IMR-90 (cell line): ENCODE measurements around the gene NHSL2. TPM values are rescaled to one million over a fixed set of nuclear protein-coding genes. Genes with fewer than 3 reads are reported as not detected.

Experiments
- ATAC-seq: fragments of 200-7000 bp; cut with Tn5 transposase; 2 replicates; pipeline ENCODE4 v1.9.1; 2020; ENCODE audit warnings: low read depth, mild to moderate bottlenecking, moderate library complexity
- BruUV-seq: library from RNA; stranded (reverse); fragments of 400-500 nt; replicated peaks from 2 replicates; lab custom pipeline; 2021; lab: Mats Ljungman, UMichigan
- CTCF ChIA-PET: fragments of 300-600 bp; formaldehyde crosslinking; extraction: SDS; loops from one replicate; lab custom pipeline; 2021; ENCODE audit warnings: antibody characterized with exemption; lab: Yijun Ruan, JAX
- POLR2A ChIA-PET: fragments of 300-600 bp; sonication (Branson Sonifier 250); formaldehyde crosslinking; loops from one replicate; lab custom pipeline; 2022; ENCODE audit warnings: antibody characterized with exemption; ENCODE audit not compliant: unreplicated experiment; lab: Charles Lee
- DNase-seq: peaks from one replicate; pipeline ENCODE4 v3.0.0; 2013
- H2AFZ ChIP-seq: replicated peaks from 2 replicates; pipeline ENCODE3; 2013; ENCODE audit warnings: low read length, mild to moderate bottlenecking; ENCODE audit not compliant: poor library complexity
- H2AK5ac ChIP-seq: 2 replicates; pipeline ENCODE4 v1.6.1; 2013; ENCODE audit warnings: low read depth, low read length, inconsistent platforms
- H2AK9ac ChIP-seq: replicated peaks from 2 replicates; pipeline ENCODE3; 2013; ENCODE audit warnings: mild to moderate bottlenecking, low read depth, low read length, moderate library complexity; ENCODE audit not compliant: poor library complexity
- H2BK120ac ChIP-seq: 2 replicates; pipeline ENCODE4 v1.6.1; 2013; ENCODE audit warnings: low read depth, low read length, inconsistent platforms
- H2BK15ac ChIP-seq: 3 replicates; pipeline ENCODE4 v1.6.1; 2013; ENCODE audit warnings: low read depth, low read length, inconsistent platforms
- H2BK20ac ChIP-seq: 2 replicates; pipeline ENCODE4 v1.6.1; 2013; ENCODE audit warnings: low read depth, mild to moderate bottlenecking, inconsistent platforms, low read length, moderate library complexity
- H2BK5ac ChIP-seq: 2 replicates; pipeline ENCODE4 v1.6.1; 2013; ENCODE audit warnings: mild to moderate bottlenecking, low read depth, low read length, inconsistent platforms; ENCODE audit not compliant: poor library complexity, severe bottlenecking
- H3K14ac ChIP-seq: replicated peaks from 2 replicates; pipeline ENCODE4 v1.6.1; 2013; ENCODE audit warnings: low read depth, low read length, inconsistent platforms
- H3K18ac ChIP-seq: 2 replicates; pipeline ENCODE4 v1.6.1; 2013; ENCODE audit warnings: low read depth, low read length, control low read depth
- H3K23ac ChIP-seq: 2 replicates; pipeline ENCODE4 v1.6.1; 2013; ENCODE audit warnings: low read depth, low read length, inconsistent platforms
- H3K27ac ChIP-seq: 2 replicates; pipeline ENCODE4 v1.5.1; 2013; ENCODE audit warnings: mild to moderate bottlenecking, control low read depth, low read length; ENCODE audit not compliant: insufficient read depth
- H3K27me3 ChIP-seq: 2 replicates; pipeline ENCODE4 v1.6.1; 2013; ENCODE audit warnings: low read length; ENCODE audit not compliant: control insufficient read depth, insufficient read depth
- H3K36me3 ChIP-seq: 2 replicates; pipeline ENCODE4 v1.6.1; 2013; ENCODE audit warnings: low read length, mixed read lengths; ENCODE audit not compliant: control insufficient read depth, insufficient read depth
- H3K4ac ChIP-seq: 2 replicates; pipeline ENCODE4 v1.6.1; 2013; ENCODE audit warnings: low read depth, low read length, inconsistent platforms
- H3K4me1 ChIP-seq: 2 replicates; pipeline ENCODE4 v1.6.1; 2013; ENCODE audit warnings: low read length, mixed read lengths; ENCODE audit not compliant: control insufficient read depth, insufficient read depth
- H3K4me2 ChIP-seq: 2 replicates; pipeline ENCODE4 v1.6.1; 2013; ENCODE audit warnings: low read depth, mild to moderate bottlenecking, control low read depth, low read length, moderate library complexity
- H3K4me3 ChIP-seq: 2 replicates; pipeline ENCODE4 v1.5.1; 2013; ENCODE audit warnings: low read depth, mild to moderate bottlenecking, control low read depth, low read length, moderate library complexity; ENCODE audit not compliant: insufficient read depth
- H3K56ac ChIP-seq: 2 replicates; pipeline ENCODE4 v1.6.1; 2013; ENCODE audit warnings: low read length, inconsistent platforms; ENCODE audit not compliant: insufficient read depth; ENCODE audit errors: extremely low read depth
- H3K79me1 ChIP-seq, 2 experiments: 2 replicates each; pipeline ENCODE4 v1.6.1; 2013; ENCODE audit warnings: low read length in 2 of 2, inconsistent platforms in 1 of 2, low read depth in 1 of 2
- H3K9ac ChIP-seq: 2 replicates; pipeline ENCODE4 v1.6.1; 2013; ENCODE audit warnings: low read depth, low read length, control low read depth
- H3K9me1 ChIP-seq: 2 replicates; pipeline ENCODE4 v1.6.1; 2013; ENCODE audit warnings: low read length, inconsistent platforms; ENCODE audit not compliant: insufficient read depth
- H3K9me3 ChIP-seq: 2 replicates; pipeline ENCODE4 v1.6.1; 2013; ENCODE audit warnings: low read length; ENCODE audit not compliant: control insufficient read depth, insufficient read depth
- H4K20me1 ChIP-seq: 2 replicates; pipeline ENCODE4 v1.6.1; 2013; ENCODE audit warnings: low read length, inconsistent platforms; ENCODE audit not compliant: insufficient read depth
- H4K5ac ChIP-seq: 2 replicates; pipeline ENCODE4 v1.6.1; 2013; ENCODE audit warnings: mild to moderate bottlenecking, low read depth, low read length, control low read depth
- H4K8ac ChIP-seq, 2 experiments: 2 replicates each; pipeline ENCODE4 v1.6.1; 2013; ENCODE audit warnings: low read depth in 2 of 2, low read length in 2 of 2, control low read depth in 1 of 2, inconsistent platforms in 1 of 2
- H4K91ac ChIP-seq: 2 replicates; pipeline ENCODE4 v1.6.1; 2013; ENCODE audit warnings: low read depth, low read length, inconsistent platforms; ENCODE audit not compliant: insufficient read depth
- BHLHE40 ChIP-seq: fragments of 150-350 bp; IDR thresholded peaks from 2 replicates; pipeline ENCODE4 v1.6.1; 2016; ENCODE audit warnings: mild to moderate bottlenecking, low read depth, low read length
- CEBPB ChIP-seq: IDR thresholded peaks from 2 replicates; pipeline ENCODE4 v1.6.1; 2012; ENCODE audit warnings: low read depth, low read length, improper control_type of control experiment
- CHD1 ChIP-seq: IDR thresholded peaks from 2 replicates; pipeline ENCODE4 v1.6.1; 2012; ENCODE audit warnings: low read depth, low read length, improper control_type of control experiment
- CTCF ChIP-seq: conservative IDR thresholded peaks from 2 replicates; pipeline ENCODE4 v1.5.1; 2012; ENCODE audit warnings: mild to moderate bottlenecking, low read depth, low read length, improper control_type of control experiment
- ELK1 ChIP-seq: fragments of 150-350 bp; IDR thresholded peaks from 2 replicates; pipeline ENCODE4 v1.6.1; 2016; ENCODE audit warnings: low read depth, mild to moderate bottlenecking, low read length, moderate library complexity, borderline replicate concordance
- FOS ChIP-seq: fragments of 150-350 bp; IDR thresholded peaks from 2 replicates; pipeline ENCODE4 v1.6.1; 2016; ENCODE audit warnings: low read depth, low read length
- MAFK ChIP-seq: IDR thresholded peaks from 2 replicates; pipeline ENCODE4 v1.6.1; 2012; ENCODE audit warnings: low read depth, low read length, improper control_type of control experiment
- MAZ ChIP-seq: IDR thresholded peaks from 2 replicates; pipeline ENCODE4 v1.6.1; 2012; ENCODE audit warnings: low read depth, mild to moderate bottlenecking, low read length, improper control_type of control experiment, moderate library complexity, borderline replicate concordance
- MXI1 ChIP-seq: IDR thresholded peaks from 2 replicates; pipeline ENCODE4 v1.6.1; 2012; ENCODE audit warnings: low read depth, mild to moderate bottlenecking, low read length, moderate library complexity, borderline replicate concordance
- NFE2L2 ChIP-seq: fragments of 150-350 bp; IDR thresholded peaks from 2 replicates; pipeline ENCODE4 v1.6.1; 2016; ENCODE audit warnings: low read depth, mild to moderate bottlenecking, low read length
- POLR2A ChIP-seq: IDR thresholded peaks from 2 replicates; pipeline ENCODE4 v1.6.1; 2012; ENCODE audit warnings: mild to moderate bottlenecking, low read depth, low read length
- RAD21 ChIP-seq: IDR thresholded peaks from 2 replicates; pipeline ENCODE4 v1.6.1; 2012; ENCODE audit warnings: low read length, improper control_type of control experiment
- RCOR1 ChIP-seq: IDR thresholded peaks from 2 replicates; pipeline ENCODE4 v1.6.1; 2012; ENCODE audit warnings: mild to moderate bottlenecking, low read length, improper control_type of control experiment; ENCODE audit not compliant: insufficient replicate concordance
- RFX5 ChIP-seq: IDR thresholded peaks from 2 replicates; pipeline ENCODE4 v1.8.0; 2012; ENCODE audit warnings: low read depth, mild to moderate bottlenecking, low read length, moderate library complexity
- USF2 ChIP-seq: fragments of 150-350 bp; IDR thresholded peaks from 2 replicates; pipeline ENCODE4 v1.6.1; 2017; ENCODE audit warnings: mild to moderate bottlenecking, antibody characterized with exemption, low read length, low read depth
- WGBS, 2 experiments: methylation state at CpG; one replicate each; pipeline versions ENCODE4 v1.1.5 to v1.1.7; 2013; ENCODE audit warnings: missing lambda C conversion rate in 2 of 2; ENCODE audit not compliant: insufficient read length in 1 of 2; ENCODE audit errors: extremely low coverage in 2 of 2; 5-methylcytosine and 5-hydroxymethylcytosine counted together
- dilution Hi-C: fragments of 300-500 bp; cut with HindIII; formaldehyde crosslinking; loops from one replicate; pipeline ENCODE4 v1.14.3; 2018; ENCODE audit warnings: low sequenced_read_pairs; ENCODE audit not compliant: unreplicated experiment
- in situ Hi-C: fragments of 300-500 bp; cut with MboI; formaldehyde crosslinking; loops from 3 replicates; pipeline ENCODE4 v1.14.3; 2019; ENCODE audit warnings: low sequenced_read_pairs, inconsistent platforms, mixed read lengths
- intact Hi-C: fragments of 100-400 bp; cut with micrococcal nuclease; formaldehyde crosslinking; loops from 2 replicates; pipeline ENCODE4 v1.10.0; 2022
- polyA plus RNA-seq, 3 experiments: library from polyadenylated mRNA; depleted of rRNA; stranded (reverse); fragments of >200 nt; gene quantifications; 2 replicates each; pipeline ENCODE4 v1.2.3, GENCODE V29; 2012; ENCODE audit warnings: low replicate concordance in 1 of 3
- total RNA-seq: library from RNA; depleted of rRNA; stranded (reverse); fragments of >200 nt; gene quantifications from 2 replicates; pipeline ENCODE4 v1.2.3, GENCODE V29; 2012

NHSL2 gene
- total and polyA plus RNA-seq, 2 of the 4 experiments (the other 2 are of a cell fraction) = 0.72 to 0.75 TPM

- H3K18ac ChIP-seq = no peak overlapping the region
- no peak overlapping the region for H3K27ac ChIP-seq
- TF ChIP-seq RCOR1 (no peak), CHD1 (no peak), CEBPB (no peak), RAD21 (no peak), MXI1 (no peak), CTCF (no peak), RFX5 (no peak), BHLHE40 (no peak), MAZ (no peak), POLR2A (no peak), MAFK (no peak), USF2 (no peak), NFE2L2 (no peak), FOS (no peak), ELK1 (no peak)
- no peaks in the 10 kb centered on the region; the same call in 1 of the 2 replicates for H3K9me1 ChIP-seq
- H3K4me2 ChIP-seq = no peak overlapping the region
- ATAC-seq (no peak), DNase-seq (peak; percentile 5)
- H2BK120ac ChIP-seq = no peak overlapping the region
- no peaks in the 10 kb centered on the region for H3K9me3 ChIP-seq
- H4K20me1 ChIP-seq = peaks cover 3% of the 10 kb centered on the region; the same call in 1 of the 2 replicates
- H4K91ac ChIP-seq = no peak overlapping the region
- no peak overlapping the region for H2BK5ac ChIP-seq
- no peaks in the 10 kb centered on the region for H3K4me1 ChIP-seq
- CTCF ChIA-PET = no interaction called here
- no peak overlapping the region for H3K23ac ChIP-seq
- no peak overlapping the region for H2AK9ac ChIP-seq
- no peaks in the 10 kb centered on the region for H3K79me1 ChIP-seq
- intact Hi-C loops = no loop called here
- POLR2A ChIA-PET = interaction anchor here (0.6 kb wide), 1 partner anchor 126 kb away, joined by 4 read pairs; no protein-coding TSS in a partner anchor
- no peak overlapping the region for H2BK20ac ChIP-seq
- no peak overlapping the region for H4K5ac ChIP-seq
- H3K27me3 ChIP-seq = peaks cover 58% of the 10 kb centered on the region
- H3K56ac ChIP-seq = no peak overlapping the region
- dilution Hi-C loops = no loop called here
- H3K4ac ChIP-seq = no peak overlapping the region
- in situ Hi-C loops = no loop called here
- no peak overlapping the region for H2AFZ ChIP-seq
- no CpG with 5 or more reads among the region's 8 CpGs for whole genome bisulfite sequencing, 2 experiments
- no peak overlapping the region for H3K9ac ChIP-seq
- H2BK15ac ChIP-seq = no peak overlapping the region
- H2AK5ac ChIP-seq = no peak overlapping the region
- H3K14ac ChIP-seq = no peak overlapping the region
- H3K36me3 ChIP-seq = no peaks in the 10 kb centered on the region
- no peak overlapping the region for H3K4me3 ChIP-seq
- no TSS peak for BruUV-seq
- H4K8ac ChIP-seq = no peak overlapping the region
Observed at GRCh38 chrX:72060196-72060920, 149.7 kb downstream of the NHSL2 start.
